ENCODE results near the gene SELENBP1.

GRCh38 chr1:151416231-151416630 is 43.7 kb upstream of the SELENBP1 start:
- no peak for TF ChIP-seq RAD21 (conservative IDR thresholded peaks at IDR 0.05)
- TF ChIP-seq SMC3 (conservative IDR thresholded peaks at IDR 0.05; ENCODE audit: poor library complexity), result no peak
- TF ChIP-seq, protein P1, sequence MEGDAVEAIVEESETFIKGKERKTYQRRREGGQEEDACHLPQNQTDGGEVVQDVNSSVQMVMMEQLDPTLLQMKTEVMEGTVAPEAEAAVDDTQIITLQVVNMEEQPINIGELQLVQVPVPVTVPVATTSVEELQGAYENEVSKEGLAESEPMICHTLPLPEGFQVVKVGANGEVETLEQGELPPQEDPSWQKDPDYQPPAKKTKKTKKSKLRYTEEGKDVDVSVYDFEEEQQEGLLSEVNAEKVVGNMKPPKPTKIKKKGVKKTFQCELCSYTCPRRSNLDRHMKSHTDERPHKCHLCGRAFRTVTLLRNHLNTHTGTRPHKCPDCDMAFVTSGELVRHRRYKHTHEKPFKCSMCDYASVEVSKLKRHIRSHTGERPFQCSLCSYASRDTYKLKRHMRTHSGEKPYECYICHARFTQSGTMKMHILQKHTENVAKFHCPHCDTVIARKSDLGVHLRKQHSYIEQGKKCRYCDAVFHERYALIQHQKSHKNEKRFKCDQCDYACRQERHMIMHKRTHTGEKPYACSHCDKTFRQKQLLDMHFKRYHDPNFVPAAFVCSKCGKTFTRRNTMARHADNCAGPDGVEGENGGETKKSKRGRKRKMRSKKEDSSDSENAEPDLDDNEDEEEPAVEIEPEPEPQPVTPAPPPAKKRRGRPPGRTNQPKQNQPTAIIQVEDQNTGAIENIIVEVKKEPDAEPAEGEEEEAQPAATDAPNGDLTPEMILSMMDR (IDR thresholded peaks at IDR 0.05; ENCODE audit: poor library complexity, severe bottlenecking), result no peak
- TF ChIP-seq REST (IDR thresholded peaks at IDR 0.05; ENCODE audit: borderline replicate concordance), result no peak
- no peak for TF ChIP-seq EP300 (conservative IDR thresholded peaks at IDR 0.05; ENCODE audit: poor library complexity, severe bottlenecking)
